HCT116 (cell line): ENCODE measurements around the gene NLRP6. TPM values are rescaled to one million over a fixed set of nuclear protein-coding genes. Genes with fewer than 3 reads are reported as not detected.
"Not testable (repeated sequence)": the region's sequence is repeated elsewhere in the genome, so short reads cannot be mapped to it uniquely, and the experiment has no call there.

Experiments used
- ATAC-seq: fragments of 200-7000 bp; cut with Tn5 transposase; 2 replicates; pipeline ENCODE4 v1.9.1; 2020; ENCODE audit warnings: mild to moderate bottlenecking, moderate library complexity
- BruUV-seq: library from RNA; stranded (reverse); fragments of 400-500 nt; replicated peaks from 2 replicates; lab custom pipeline; 2021; lab: Mats Ljungman, UMichigan
- CTCF ChIA-PET: fragments of 300-600 bp; sonication (Branson Sonifier 250); formaldehyde crosslinking; loops from one replicate; lab custom pipeline; 2021; ENCODE audit warnings: antibody characterized with exemption; lab: Charles Lee
- POLR2A ChIA-PET: fragments of 300-600, 350-600 bp; sonication (Branson Sonifier 250); formaldehyde crosslinking; loops from one replicate; lab custom pipeline; 2021; ENCODE audit warnings: antibody characterized with exemption; lab: Charles Lee
- RAD21 ChIA-PET, 2 experiments: fragments of 300-600 bp; sonication (Branson Sonifier 250); formaldehyde crosslinking; loops; one replicate each; lab custom pipeline; 2023; ENCODE audit warnings: low total read pairs in 2 of 2; ENCODE audit not compliant: uncharacterized antibody in 2 of 2, unreplicated experiment in 2 of 2, low non-redundant PET in 1 of 2; lab: Charles Lee
- DNase-seq: peaks from one replicate; pipeline ENCODE4 v3.0.0-alpha.2; 2010; ENCODE audit warnings: low read depth, low spot score
- H2AFZ ChIP-seq: fragments of 200-600 bp; shearing (Covaris generic), sonication (generic); 2 replicates; pipeline ENCODE4 v1.6.1; 2017; ENCODE audit warnings: low read depth, mixed run types, mixed read lengths, antibody characterized with exemption, low read length; ENCODE audit not compliant: poor library complexity, severe bottlenecking
- H3K27ac ChIP-seq: 2 replicates; pipeline ENCODE4 v1.5.1; 2012; ENCODE audit warnings: low read depth, low read length
- H3K27me3 ChIP-seq: fragments of 200-600 bp; sonication (generic); 2 replicates; pipeline ENCODE4 v1.6.1; 2016; ENCODE audit warnings: mixed run types, low read length, mixed read lengths; ENCODE audit not compliant: insufficient read depth
- H3K36me3 ChIP-seq, 2 experiments: fragments of 200-500 bp in 1 of 2; fragments of 200-600 bp in 1 of 2; sonication (Bioruptor generic) in 1 of 2; sonication (generic) in 1 of 2; 2 replicates each; pipeline versions ENCODE4 v1.5.1 to v1.6.1; 2014 to 2016; ENCODE audit warnings: low read length in 2 of 2, inconsistent platforms in 1 of 2, mixed read lengths in 1 of 2, mixed run types in 1 of 2; ENCODE audit not compliant: insufficient read depth in 2 of 2, control insufficient read depth in 1 of 2
- H3K4me1 ChIP-seq, 2 experiments: fragments of 200-600 bp in 1 of 2; sonication (generic) in 1 of 2; 2 replicates each; pipeline versions ENCODE4 v1.5.1 to v1.6.1; 2012 to 2017; ENCODE audit warnings: low read length in 2 of 2, inconsistent platforms in 1 of 2, mild to moderate bottlenecking in 1 of 2, mixed read lengths in 1 of 2, mixed run types in 1 of 2, moderate library complexity in 1 of 2; ENCODE audit not compliant: insufficient read depth in 2 of 2, control insufficient read depth in 1 of 2
- H3K4me2 ChIP-seq: fragments of 200-600 bp; sonication (generic); 2 replicates; pipeline ENCODE4 v1.6.1; 2017; ENCODE audit warnings: mixed run types, low read length, mixed read lengths
- H3K4me3 ChIP-seq, 2 experiments: fragments of 200-600 bp in 1 of 2; sonication (generic) in 1 of 2; replicated peaks in 1 of 2; 2 replicates each; pipeline ENCODE4 v1.5.1; 2011 to 2016; ENCODE audit warnings: low read length in 2 of 2, control low read depth in 1 of 2, low read depth in 1 of 2, mild to moderate bottlenecking in 1 of 2, mixed read lengths in 1 of 2, mixed run types in 1 of 2
- H3K79me2 ChIP-seq: fragments of 200-600 bp; sonication (generic); 2 replicates; pipeline ENCODE4 v1.6.1; 2017; ENCODE audit warnings: mild to moderate bottlenecking, mixed run types, low read length, moderate library complexity, mixed read lengths; ENCODE audit not compliant: insufficient read depth
- H3K9ac ChIP-seq: fragments of 200-600 bp; sonication (generic); 2 replicates; pipeline ENCODE4 v1.6.1; 2016; ENCODE audit warnings: low read length, mixed read lengths
- H3K9me2 ChIP-seq: fragments of 200-600 bp; sonication (generic), shearing (Covaris generic); 2 replicates; pipeline ENCODE4 v1.6.1; 2017; ENCODE audit warnings: mixed run types, mild to moderate bottlenecking, moderate library complexity; ENCODE audit not compliant: insufficient read depth
- H3K9me3 ChIP-seq, 2 experiments: fragments of 200-500 bp in 1 of 2; fragments of 200-600 bp in 1 of 2; sonication (Bioruptor generic) in 1 of 2; sonication (generic) in 1 of 2; 2 replicates each; pipeline ENCODE4 v1.6.1; 2014 to 2017; ENCODE audit warnings: low read length in 2 of 2, mixed read lengths in 2 of 2, inconsistent platforms in 1 of 2, low read depth in 1 of 2, mild to moderate bottlenecking in 1 of 2, mixed run types in 1 of 2, moderate library complexity in 1 of 2; ENCODE audit not compliant: control insufficient read depth in 1 of 2, insufficient read depth in 1 of 2
- H4K20me1 ChIP-seq: fragments of 200-600 bp; sonication (generic), shearing (Covaris generic); 2 replicates; pipeline ENCODE4 v1.6.1; 2017; ENCODE audit warnings: mixed run types, mild to moderate bottlenecking, moderate library complexity; ENCODE audit not compliant: insufficient read depth
- EZH2phosphoT487 ChIP-seq: fragments of 200-600 bp; IDR thresholded peaks from 2 replicates; pipeline ENCODE4 v1.6.1; 2018; ENCODE audit warnings: antibody characterized with exemption, borderline replicate concordance
- SIN3A ChIP-seq: IDR thresholded peaks from 2 replicates; pipeline ENCODE4 v1.6.1; 2012; ENCODE audit warnings: low read depth
- ZFX ChIP-seq: fragments of 450-650 bp; IDR thresholded peaks from 2 replicates; pipeline ENCODE4 v1.6.1; 2017
- intact Hi-C: fragments of 100-400 bp; cut with micrococcal nuclease; formaldehyde crosslinking; loops from 2 replicates; pipeline ENCODE4 v1.10.0; 2022
- total RNA-seq: library from RNA; stranded (reverse); gene quantifications from one replicate; pipeline ENCODE4 v1.2.1, GENCODE V29; 2021; ENCODE audit not compliant: unreplicated experiment

Gene NLRP6
- total RNA-seq, 1 experiment from 2014 or later, result not detected

DNA sequence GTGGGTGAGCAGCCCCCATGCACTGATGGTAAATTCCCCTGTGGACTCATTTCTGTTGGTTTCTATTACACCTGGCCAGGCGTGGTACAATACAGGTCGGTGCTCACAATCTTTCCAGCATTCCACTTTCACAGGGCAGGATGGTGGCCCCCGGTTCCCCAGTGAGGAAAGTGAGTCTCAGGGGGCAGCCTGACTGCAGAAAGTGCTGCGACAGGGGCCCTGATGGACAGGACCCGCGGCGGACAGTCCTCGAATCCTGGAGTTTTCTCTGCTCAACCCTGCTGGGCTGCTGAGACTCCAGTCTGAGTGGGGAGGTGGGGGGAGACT, 7.7 kb downstream of the NLRP6 start:
- H3K36me3 ChIP-seq, result no peaks in the 10 kb centered on the region
- no peaks in the 10 kb centered on the region for H3K9me3 ChIP-seq
- no peak overlapping the region for H3K4me3 ChIP-seq
- H2AFZ ChIP-seq, result no peak overlapping the region
- CTCF ChIA-PET, result no interaction called here
- ATAC-seq, result no peak
- no peak for DNase-seq
- peaks cover 7% of the 10 kb centered on the region; the same call in 1 of the 2 replicates for H3K79me2 ChIP-seq
- TF ChIP-seq ZFX (no peak), EZH2phosphoT487 (no peak), SIN3A (no peak)
- H3K4me1 ChIP-seq, result peaks cover 14 to 28% of the 10 kb centered on the region in 2 experiments
- no peaks in the 10 kb centered on the region for H3K9me2 ChIP-seq
- H3K4me2 ChIP-seq, result no peak overlapping the region
- no peaks in the 10 kb centered on the region for H3K27me3 ChIP-seq
- intact Hi-C loops, result loop anchor here (5.0 kb wide), 1 partner anchor 49 kb away; the partner anchor contains the start of genes PSMD13 and SIRT3
- POLR2A ChIA-PET, result no interaction called here
- BruUV-seq, result no TSS peak
- no peaks in the 10 kb centered on the region for H4K20me1 ChIP-seq
- RAD21 ChIA-PET, result no interaction called here
- no peak overlapping the region for H3K27ac ChIP-seq
- no peak overlapping the region for H3K9ac ChIP-seq

DNA sequence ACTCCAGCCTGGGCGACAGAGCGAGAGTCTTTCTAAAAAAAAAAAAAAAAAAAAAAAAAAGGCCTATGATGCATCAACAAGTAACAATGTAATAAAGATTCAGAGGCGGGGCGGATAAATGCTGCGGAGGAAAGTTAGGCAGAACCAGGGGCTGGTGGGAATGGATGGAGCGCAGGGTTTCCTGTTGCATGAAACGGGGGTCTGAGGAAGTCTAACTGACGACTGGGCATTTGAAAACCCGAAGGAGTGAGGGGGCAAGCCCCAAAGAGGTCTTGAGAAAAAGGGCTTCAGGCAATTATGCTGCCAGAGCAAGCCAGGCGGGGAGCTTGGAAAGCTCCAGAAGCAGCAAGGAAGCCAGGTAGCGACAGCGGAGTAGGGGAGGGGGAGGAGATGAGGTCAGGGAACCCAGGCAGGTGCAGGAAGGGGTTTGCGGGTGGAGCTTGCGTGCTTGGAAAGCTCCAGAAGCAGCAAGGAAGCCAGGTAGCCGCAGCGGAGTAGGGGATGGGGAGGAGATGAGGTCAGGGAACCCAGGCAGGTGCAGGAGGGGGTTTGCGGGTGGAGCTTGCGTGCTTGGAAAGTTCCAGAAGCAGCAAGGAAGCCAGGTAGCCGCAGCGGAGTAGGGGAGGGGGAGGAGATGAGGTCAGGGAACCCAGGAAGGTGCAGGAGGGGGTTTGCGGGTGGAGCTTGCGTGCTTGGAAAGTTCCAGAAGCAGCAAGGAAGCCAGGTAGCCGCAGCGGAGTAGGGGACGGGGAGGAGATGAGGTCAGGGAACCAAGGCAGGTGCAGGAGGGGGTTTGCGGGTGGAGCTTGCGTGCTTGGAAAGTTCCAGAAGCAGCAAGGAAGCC, 9.0 kb downstream of the NLRP6 start:
- H3K9me3 ChIP-seq, H3K27me3 ChIP-seq, H2AFZ ChIP-seq, H3K9me2 ChIP-seq, H4K20me1 ChIP-seq, POLR2A ChIA-PET, H3K36me3 ChIP-seq, RAD21 ChIA-PET, ATAC-seq, H3K79me2 ChIP-seq, BruUV-seq, DNase-seq, CTCF ChIA-PET: not testable (repeated sequence)
- H3K27ac ChIP-seq, result peak overlapping the region; percentile 79; the same call in 1 of the 2 replicates
- H3K4me2 ChIP-seq, result peak overlapping the region; percentile 90
- intact Hi-C loops, result loop anchor here (5.0 kb wide), 1 partner anchor 50 kb away; the partner anchor contains the start of genes PSMD13 and SIRT3
- H3K4me1 ChIP-seq, result peaks cover 14 to 28% of the 10 kb centered on the region in 2 experiments
- H3K4me3 ChIP-seq, result peak overlapping the region; percentile 59 to 72; a peak in 2 of 4 replicates
- H3K9ac ChIP-seq, result 0 out of 2 replicates have a peak overlapping the region, but pooled peaks have one; percentile 76
